GM18867 (cell line): ENCODE results near the gene SLC9A5.
A peak's percentile ranks its signal among the peaks of the same experiment; 100 is the strongest.

ENCODE experiments used
- ATAC-seq: cut with Tn5 transposase; IDR thresholded peaks from one replicate; pipeline ENCODE4 v1.9.1; 2021; ENCODE audit warnings: mild to moderate bottlenecking, moderate library complexity; ENCODE audit not compliant: unreplicated experiment

SLC9A5 gene

DNA sequence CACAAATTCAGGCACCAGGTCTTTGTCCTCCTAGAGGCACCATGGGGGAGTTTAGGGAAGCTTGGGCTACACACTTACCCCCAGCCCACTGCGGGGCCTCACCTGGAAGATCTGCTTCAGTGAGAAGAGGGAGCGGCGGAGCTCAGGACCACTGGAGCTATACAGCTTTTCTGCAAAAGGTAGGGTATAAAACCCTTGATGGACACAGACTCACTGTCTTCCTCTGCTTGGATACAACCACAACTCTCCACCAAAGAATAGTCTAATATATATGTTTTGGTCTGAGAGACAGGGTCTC, 10.6 kb upstream of the SLC9A5 start:
- ATAC-seq: no peak

DNA sequence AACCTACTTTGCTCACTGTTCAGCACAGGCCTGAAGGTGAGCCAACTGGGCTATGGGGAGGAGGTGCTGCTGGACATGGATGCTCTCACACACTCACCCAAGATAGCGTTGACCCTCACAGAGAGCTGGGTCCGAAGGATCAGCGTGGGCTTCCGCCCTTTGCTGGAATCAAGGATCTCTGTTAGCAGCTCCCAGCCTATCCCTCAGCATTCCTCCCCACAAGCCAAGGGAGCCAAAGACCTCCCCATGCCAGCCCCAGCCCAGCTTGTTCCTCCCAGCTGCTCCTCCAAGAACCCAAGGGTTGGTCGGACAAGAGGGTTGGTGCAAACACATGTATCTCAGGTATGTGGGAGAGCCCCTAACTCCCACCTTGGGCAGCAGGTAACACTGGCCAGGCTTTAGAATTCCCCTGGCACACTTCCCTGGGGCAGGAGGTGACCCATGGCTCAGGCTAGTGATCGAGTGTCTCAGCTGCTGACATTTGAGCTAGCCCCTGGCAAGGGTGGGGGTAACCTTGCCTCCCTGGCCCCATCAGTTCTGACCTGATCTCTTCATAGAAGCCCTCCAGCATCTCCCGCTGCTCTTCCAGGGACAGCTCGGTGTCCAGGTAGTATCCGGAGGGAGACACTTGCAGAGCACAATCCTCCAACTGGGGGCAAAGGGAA, 9.8 kb upstream of the SLC9A5 start:
- no peak for ATAC-seq

DNA sequence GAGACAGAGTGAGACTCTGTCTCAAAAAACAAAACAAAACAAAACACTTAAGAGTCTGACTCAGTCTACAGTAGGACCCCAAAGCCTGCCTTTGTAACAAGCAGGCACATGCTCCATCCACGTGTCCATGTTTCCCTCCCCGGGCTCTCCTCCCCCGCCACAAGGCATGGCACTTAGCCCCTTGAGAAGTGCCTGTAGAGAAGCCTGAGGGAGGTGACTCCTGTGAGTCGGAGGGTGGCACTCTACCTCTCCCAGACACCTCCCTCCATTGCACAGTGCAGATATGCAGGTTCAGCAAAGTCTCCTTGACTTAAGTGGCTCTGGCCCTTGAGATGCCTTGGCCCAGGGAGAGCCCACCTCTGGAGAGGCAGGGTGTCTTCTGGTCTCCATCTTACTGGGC, 8.3 kb upstream of the SLC9A5 start:
- ATAC-seq: no peak

DNA sequence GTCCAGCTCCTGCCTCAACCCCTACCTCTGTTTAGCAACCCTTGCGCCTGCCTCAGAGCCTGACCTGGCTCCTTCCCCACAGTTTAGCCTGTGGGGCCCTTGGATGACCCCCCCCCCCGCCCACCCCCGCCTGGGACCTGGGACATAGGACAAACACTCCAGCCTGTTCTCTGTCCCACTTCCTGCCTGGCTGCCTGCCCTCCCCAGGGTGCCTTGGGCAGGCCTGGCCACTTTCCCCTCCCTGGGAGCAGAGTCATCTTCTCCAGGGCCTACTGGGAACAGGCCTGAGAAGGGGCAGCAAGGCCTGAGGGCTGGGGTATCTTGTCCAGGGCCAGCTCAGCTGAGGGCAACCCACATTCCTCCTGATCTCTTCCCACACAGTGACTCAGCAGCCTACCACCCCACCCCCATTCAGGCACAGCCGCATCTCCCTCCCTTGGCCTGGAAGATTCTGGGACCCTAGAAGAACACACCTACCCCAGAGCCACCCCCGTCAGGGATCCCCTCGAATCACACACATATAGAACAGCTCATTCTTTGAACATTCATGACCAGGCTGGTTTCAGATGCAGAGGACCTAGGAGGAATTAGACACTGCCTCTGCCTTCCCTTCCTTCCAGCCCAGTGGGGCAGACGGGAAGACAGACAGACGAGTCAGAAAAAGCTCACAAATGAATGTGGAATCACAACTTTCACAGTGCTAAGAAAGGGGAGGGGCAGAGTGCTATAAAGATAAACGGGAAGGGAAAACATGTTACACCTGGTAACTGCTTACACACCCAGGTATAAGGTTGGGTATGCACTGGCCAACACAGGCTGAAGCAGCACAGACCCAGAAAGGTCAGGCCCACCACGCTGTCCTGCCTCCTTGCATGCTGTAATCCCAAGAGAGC, 7.5 kb upstream of the SLC9A5 start:
- ATAC-seq: no peak

DNA sequence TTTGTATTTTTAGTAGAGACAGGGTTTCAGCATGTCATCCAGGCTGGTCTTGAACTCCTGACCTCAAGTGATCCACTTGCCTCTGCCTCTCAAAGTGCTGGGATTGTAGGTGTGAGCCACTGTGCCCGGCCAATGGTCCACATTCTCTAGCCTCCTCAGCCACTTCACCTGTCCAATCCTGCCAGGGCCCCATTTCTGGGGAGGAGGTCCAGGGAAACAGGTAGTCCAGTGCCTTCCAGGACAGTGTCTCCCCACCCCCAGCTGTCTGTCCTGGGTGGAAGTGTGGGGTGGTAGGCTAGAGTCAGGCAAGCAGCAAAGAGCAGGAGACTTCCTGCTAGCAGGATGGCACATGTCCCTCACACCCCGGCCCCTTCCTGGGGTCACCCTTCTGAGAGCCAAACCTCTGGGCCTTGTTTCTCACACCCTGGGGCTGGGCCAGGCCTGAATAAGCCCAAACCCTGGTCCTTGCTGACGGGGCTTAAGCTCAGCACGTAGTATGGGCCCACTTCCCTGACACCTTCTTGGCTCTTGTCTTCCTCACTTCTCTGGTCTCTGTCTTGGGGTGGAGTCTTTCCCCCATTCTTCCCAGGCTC, 6.5 kb upstream of the SLC9A5 start:
- no peak for ATAC-seq

DNA sequence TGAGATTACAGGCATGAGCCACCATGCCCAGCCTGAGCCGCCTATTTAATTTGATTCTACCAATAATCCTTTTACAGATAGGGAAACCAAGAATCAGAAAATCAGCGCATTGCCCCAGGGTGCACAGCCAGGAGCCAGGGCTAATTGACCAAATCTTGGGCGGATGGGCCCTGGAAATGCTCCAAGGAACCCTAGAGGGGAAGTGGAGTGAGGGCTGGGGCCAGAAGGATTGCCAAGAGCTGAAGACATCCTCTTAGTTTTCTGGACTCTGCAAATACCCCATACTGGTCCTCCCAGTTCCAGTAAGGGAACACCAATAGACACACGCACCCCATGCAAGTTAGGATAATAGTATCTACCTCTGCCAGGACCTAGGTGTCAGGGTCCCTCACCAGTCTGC, 5.3 kb upstream of the SLC9A5 start:
- no peak for ATAC-seq

DNA sequence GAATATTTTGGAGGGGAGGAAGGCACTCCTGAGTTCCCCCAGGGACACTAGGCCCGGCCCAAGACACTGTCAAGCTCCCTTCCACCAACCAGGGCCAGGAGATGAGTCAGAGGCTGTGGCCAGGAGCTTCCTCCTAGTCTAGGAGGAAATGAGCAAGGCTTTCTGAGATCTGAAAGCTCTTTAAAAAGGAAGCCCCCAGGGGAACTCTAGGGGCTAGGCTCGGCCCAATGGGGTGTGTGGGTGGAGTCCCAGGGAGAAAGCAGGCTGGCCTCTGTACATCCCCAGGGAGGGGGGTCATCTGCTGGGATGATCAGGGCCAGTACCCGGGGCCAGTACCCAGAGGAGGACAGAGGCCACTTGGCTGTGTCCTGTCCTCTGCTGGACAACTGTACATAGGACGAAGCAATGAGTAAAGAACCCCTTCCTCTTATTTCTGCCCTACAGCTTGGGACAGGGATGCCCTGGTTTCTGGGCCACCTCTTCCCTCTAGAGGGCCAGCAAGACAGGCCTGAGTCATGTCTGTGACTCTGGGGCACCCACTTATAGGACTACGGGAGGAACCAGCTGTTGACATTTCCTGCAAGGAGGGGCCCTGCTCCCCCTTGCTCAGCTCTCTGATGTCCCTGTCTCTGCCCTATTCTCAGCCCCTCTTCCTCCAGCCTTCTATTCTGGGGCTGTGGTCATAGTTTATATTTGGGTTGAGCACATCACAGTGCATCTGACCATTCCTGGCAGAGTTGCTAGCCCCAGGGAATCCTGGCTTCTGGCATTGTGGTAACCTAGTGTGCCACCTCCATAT, 4.2 kb upstream of the SLC9A5 start:
- peak; percentile 44 for ATAC-seq

DNA sequence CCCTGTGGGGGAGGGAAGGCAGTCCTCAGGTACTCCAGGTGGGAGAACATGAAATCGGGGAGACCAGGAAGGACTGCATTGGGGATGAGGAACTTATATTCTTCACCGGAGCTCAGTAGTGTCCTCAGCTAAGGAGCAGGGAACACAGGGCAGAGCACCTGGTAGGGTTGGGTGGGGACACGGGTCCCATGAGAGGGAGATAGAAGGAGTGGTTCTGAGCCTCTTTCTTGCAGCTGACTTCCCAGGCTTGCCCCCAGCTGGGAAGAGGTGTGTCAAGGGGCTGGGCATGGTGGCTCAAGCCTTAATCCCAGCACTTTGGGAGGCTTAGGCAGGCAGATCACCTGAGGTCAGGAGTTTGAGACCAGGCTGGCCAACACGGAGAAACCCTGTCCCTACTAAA, 3.6 kb upstream of the SLC9A5 start:
- no peak for ATAC-seq

DNA sequence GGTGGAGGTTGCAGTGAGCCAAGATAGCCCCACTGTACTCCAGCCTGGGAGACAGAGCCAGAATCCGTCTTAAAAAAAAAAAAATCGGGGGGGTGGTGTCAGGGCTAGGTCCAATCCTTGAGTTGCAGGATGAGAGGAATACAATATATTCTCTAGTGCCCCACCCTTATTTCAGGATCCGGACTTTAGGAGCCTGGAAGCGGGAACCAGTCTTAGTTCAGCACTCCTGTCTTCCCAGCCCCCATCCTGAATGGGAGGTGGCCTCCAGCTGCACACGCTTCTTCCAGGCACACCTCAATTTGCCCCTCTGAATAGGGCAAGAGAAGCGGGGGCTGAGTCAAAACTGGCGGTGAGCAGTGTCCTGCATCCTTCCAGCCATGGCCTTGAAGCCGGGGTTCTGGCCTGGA, 3.1 kb upstream of the SLC9A5 start:
- ATAC-seq: no peak

DNA sequence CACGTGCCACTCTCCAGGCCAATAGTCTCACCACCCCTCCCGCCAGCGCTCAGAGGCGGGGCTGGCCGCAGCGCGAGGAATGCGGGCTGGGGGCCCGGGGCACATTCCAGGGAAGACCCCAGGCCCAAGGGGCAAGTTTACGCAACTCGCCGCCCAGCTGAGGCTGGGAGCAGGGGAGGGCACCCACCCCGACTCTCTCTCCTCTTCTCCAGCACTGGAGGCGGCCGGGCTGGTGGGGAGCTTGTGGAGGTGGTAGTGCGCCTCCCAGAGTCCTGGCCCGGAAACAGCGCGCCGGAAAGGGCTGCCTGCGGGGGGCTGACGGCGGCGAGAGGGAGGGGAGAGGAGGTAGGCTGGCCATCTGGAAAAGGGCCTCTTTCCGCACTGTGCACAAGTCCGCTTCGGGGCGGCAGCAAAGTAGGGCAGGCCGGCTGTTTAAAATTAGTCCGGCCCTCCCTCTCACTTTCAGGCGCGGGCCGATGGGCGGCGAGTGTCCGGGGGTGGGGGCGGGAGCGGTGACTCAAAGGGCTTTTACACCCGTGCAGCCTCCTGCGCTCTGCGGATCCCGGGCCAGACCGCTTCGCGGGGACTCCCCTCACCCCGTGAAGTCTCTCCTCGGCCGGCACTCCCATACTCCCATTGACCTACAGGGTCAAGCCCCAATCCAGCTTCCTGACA, 2.6 kb upstream of the SLC9A5 start:
- ATAC-seq: peak; percentile 26

DNA sequence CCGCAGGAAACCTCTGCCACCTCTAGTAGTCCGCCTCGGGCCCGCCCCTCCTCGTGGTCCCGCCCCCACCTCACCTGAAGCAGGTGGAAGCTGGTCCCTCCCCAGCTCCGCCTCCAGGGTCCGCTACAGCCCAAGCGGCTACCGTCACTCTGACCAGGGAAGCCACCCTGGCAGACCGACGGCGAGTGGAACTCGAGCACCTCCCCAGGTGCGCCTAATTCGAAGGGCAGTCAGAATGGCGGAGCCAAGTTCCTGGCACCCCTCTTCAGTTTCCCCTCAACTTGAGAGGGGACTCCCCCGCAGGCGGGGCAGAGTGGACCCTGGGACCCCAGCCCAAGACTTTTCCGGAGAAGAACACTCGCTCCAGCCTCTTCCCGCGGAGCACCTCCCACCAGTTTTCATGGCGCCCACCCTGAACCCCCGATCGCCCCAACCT, 2.0 kb upstream of the SLC9A5 start:
- ATAC-seq: peak; percentile 13

DNA sequence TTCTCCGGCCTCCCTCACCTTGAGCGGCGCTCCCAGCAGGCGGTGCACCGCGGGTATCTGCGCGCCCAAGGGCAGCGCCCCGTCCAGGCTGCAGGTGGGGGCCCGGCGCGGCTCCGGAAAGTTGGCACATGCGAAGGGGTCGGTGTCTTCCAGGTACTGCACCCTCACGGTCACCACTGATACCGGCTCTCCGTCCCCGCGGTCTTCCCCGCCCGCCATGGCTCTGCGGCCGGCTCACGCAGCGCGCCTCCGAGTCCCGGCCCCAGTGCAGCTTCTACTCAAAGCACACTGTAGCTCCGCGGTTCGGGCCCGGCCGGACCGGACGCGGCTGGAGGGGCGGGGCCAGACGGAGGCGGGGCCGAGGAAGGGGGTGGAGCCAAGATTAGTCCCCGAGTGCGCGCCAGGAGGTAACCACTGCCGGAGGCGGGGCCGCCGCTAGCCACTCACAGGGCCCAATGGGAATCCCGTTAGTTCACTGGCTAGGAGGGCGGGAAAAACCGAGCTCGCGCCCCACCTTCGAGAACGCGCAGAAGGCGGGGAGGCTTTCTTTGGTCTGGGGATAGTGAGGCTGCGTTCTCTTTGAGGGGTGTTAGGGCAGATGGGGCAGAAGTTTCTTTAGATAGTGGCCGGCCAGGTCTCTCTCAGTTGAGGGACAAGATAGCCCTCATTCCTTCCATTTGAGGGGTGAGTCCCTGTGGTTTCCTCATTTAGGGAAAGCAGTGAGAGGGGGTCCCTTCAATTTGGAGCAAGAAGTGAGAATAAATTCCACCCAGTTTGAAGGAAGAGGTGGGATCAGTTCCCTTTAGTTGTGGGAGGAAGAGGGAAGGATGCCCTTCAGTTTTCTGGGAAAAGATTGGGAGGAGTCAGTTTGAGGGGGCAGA, 1.3 kb upstream of the SLC9A5 start, which contains the start of gene FHOD1:
Gene FHOD1, minus strand, starts transcription at position 290 of the 881 bp plus-strand sequence. Its CDS starts 71 bp downstream, at position 219.
- peak; percentile 47 for ATAC-seq

DNA sequence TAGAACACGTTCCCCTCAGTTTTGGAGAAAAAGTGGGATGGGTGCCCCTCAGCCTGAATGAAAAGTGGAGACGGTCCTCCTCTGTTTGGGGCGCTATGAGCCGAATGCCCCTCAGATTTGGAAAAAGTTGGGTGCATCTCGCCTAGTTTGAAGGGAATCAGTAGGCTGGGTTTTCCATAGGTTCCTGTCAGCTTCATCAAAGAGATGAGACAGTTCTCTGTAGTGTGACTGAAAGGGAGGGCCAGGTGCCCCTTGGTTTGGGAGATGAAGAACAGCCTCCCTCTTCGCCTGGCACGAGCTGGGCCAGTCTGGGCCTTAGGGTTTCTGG, 742 bp upstream of the SLC9A5 start:
- ATAC-seq: no peak

DNA sequence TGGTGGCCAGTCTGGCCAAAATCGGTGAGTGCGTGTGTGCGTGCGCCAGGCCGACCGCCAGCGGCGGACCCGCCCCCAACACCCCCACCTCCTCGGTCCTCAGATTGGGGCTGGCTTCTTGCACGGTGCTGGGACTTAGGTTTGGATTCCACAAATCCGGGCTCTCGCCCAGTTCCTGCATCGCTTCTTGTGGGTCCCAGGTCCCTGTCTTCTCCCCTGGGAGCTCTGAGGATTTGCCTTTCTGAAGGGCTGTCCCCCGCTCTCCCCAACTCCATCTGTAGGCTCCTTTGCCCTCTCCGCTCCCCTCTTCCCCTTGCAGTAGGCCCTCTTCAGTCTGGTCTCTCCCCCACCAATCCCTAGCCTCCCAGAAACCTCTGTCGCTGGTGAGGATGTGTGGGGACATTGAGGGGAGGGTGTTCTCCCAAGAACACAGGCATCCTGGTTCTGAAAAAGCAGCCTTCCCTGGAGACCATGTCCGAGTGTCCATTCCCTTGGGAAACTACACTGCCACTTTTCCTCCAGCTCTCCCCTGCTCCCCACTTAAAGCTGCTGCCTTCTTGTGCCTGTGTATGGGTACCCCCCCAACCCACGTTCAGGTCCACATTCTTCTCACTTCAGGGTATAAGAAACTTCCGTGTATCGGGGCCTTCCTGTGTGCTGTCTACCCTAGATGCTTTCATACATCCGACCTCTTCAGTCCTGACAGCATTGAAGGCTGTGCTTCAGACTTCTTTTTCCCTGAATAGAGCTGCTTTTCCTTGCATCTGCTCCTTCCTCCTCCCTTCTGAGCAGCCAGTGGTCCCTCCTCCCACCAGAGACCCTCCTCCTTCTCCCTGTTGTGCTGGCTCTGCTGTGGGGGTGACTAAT, 632 bp downstream of the SLC9A5 start:
- no peak for ATAC-seq

DNA sequence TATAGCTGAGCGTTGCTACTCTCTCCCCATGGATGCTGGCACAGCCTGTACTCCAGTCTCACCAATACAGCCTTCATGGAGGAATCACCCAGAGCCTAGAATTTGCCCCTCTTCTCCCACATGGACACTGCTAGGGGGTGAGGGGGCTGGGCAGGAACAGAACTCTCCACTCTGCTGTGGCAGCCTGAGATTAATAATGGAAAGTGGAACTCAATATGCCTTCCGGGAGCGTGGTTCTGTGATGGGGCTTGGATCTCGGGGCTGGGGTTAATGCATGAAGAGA, 1.2 kb downstream of the SLC9A5 start:
- ATAC-seq: no peak

DNA sequence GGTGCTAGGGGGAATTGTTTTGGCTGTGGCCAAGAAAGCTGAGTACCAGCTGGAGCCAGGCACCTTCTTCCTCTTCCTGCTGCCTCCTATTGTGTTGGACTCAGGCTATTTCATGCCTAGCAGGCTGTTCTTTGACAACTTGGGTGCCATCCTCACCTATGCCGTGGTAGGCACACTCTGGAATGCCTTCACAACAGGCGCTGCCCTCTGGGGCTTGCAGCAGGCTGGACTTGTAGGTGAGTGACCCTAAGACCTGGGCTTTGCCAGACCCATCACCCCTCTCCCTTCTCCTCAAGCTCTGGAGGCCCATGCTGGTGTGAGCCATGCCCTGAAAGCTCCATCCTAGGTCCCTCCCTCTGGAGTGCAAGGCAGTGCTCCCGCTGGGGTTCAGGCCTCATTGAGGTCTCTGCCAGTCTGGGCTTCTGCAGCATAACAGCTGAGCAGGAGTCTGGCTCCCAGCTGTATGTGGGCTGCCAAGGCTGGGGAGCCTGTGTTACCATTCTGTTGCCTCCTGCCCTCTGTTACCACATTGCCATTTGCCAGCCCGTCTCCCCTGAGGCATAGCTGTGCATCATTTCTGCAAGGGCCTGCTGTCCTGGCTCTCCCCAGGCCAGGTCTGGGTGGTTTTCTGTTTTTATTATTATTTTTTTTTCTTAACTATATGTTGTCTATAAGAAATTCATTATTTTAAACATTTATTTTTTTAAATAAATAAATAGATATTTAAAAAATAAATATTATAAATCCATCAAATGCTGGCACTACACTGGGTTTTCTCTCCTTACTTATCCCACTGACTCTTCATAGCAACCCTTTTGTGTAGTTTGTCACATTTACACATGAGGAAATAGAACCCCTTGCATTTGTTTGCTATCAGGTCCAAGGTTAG, 4.1 kb downstream of the SLC9A5 start:
- no peak for ATAC-seq

DNA sequence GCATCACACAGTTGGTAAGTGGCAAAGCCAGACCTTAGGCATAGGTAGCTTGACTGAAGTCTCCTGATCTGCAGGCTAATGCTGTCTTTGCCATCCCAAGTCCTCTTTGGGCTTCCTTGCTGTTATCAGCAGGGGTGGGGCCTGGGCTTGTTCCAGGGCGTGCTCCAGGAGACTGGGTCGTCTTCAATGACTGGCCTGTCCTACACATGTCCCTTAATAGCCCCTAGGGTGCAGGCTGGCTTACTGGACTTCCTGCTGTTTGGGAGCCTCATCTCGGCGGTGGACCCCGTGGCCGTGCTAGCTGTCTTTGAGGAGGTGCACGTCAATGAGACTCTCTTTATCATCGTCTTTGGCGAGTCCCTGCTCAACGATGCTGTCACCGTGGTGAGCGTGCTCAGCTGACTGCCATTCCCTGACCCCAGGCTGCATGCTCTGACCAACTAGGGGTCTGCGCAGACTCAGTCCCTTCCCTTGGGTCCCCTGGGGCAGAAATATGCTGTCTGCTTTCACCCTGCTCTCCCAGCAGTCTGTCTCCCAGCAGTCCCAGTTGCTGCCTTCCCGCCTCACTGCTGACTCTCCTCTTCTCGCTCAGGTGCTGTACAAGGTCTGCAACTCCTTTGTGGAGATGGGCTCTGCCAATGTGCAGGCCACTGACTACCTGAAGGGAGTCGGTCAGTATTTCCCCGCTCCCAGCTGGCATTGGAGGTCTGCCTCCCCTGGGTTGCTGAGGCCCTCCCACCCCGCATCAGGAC, 6.2 kb downstream of the SLC9A5 start:
- ATAC-seq: no peak
